GM12865 (cell line): ENCODE results near the gene DKK1.

ENCODE experiments used
- DNase-seq: peaks from one replicate; pipeline ENCODE4 v3.0.0; 2010; ENCODE audit warnings: low read depth
- H3K4me3 ChIP-seq: 2 replicates; pipeline ENCODE4 v1.5.1; 2011; ENCODE audit warnings: mild to moderate bottlenecking, low read depth, low read length, control low read depth
- CTCF ChIP-seq: IDR thresholded peaks from 2 replicates; pipeline ENCODE4 v1.5.1; 2011; ENCODE audit warnings: low read length, control low read depth, low read depth, inconsistent platforms; ENCODE audit not compliant: insufficient read depth; ENCODE audit errors: missing control alignments

DKK1 gene

GRCh38 chr10:52276986-52277385 is 37.1 kb upstream of the DKK1 start:
- TF ChIP-seq CTCF, result no peak
- DNase-seq, result no peak
- no peak overlapping the region for H3K4me3 ChIP-seq

- no peak for TF ChIP-seq CTCF
- no peak overlapping the region for H3K4me3 ChIP-seq
- no peak for DNase-seq
Measured at GRCh38 chr10:52279546-52279945, 34.5 kb upstream of the DKK1 start.

GRCh38 chr10:52280051-52280450 is 34.0 kb upstream of the DKK1 start:
- TF ChIP-seq CTCF, result no peak
- H3K4me3 ChIP-seq, result no peak overlapping the region
- no peak for DNase-seq

GRCh38 chr10:52283174-52283573 is 30.9 kb upstream of the DKK1 start:
- H3K4me3 ChIP-seq, result no peak overlapping the region
- TF ChIP-seq CTCF, result no peak
- no peak for DNase-seq

GRCh38 chr10:52284416-52285013 is 29.6 kb upstream of the DKK1 start:
- TF ChIP-seq CTCF, result no peak
- DNase-seq, result no peak
- H3K4me3 ChIP-seq, result no peak overlapping the region

- no peak for TF ChIP-seq CTCF
Measured at GRCh38 chr10:52287866-52288265, 26.2 kb upstream of the DKK1 start.

GRCh38 chr10:52297747-52298146 is 16.3 kb upstream of the DKK1 start:
- no peak overlapping the region for H3K4me3 ChIP-seq
- no peak for TF ChIP-seq CTCF
- no peak for DNase-seq

More at GRCh38 chr10:52287866-52288265, 26.2 kb upstream of the DKK1 start:
- H3K4me3 ChIP-seq, result no peak overlapping the region
- DNase-seq, result no peak
